ENCODE measurements around the gene GGPS1.

The GGPS1 gene

DNA sequence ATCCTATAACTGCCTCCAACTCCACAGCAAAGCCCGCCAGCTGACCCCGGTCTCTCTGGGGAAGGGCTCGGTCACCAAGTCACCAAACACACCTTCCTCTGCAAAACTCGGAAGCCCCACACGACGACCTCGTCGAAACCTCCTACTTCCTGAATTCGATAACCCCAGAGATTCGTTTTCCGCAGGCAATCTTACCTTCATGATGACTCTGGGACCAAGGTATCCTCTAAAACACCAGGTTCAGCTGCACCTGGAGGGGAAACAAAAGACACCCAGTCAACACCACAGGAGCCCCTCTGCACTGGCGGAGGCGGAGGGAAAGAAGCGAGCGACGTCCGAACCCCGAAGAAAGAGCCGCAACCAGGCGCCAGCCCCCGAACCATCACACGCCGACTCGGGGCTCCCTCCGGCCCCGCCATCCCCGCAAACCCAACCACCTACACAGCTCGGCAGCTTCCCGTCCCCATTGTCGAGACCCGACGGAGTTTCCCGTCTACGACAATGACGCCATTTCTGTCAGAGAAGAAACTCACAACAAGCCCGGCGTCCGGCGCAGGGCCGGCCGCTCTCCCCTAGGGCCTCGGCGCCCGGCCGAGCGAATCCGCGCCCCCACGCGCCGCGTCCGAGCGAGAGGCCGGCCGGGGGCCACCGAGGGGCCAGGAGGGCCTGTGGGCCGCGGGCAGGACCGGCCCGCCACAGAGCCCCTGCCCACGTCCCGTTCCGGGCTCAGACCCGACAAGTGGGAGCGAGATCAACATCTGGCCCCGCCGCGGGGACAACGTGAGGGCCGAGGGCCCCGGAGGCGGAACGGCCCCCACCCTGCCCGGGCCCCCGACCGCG lies 1.4 kb upstream of the GGPS1 start:
- TF ChIP-seq, protein P1, sequence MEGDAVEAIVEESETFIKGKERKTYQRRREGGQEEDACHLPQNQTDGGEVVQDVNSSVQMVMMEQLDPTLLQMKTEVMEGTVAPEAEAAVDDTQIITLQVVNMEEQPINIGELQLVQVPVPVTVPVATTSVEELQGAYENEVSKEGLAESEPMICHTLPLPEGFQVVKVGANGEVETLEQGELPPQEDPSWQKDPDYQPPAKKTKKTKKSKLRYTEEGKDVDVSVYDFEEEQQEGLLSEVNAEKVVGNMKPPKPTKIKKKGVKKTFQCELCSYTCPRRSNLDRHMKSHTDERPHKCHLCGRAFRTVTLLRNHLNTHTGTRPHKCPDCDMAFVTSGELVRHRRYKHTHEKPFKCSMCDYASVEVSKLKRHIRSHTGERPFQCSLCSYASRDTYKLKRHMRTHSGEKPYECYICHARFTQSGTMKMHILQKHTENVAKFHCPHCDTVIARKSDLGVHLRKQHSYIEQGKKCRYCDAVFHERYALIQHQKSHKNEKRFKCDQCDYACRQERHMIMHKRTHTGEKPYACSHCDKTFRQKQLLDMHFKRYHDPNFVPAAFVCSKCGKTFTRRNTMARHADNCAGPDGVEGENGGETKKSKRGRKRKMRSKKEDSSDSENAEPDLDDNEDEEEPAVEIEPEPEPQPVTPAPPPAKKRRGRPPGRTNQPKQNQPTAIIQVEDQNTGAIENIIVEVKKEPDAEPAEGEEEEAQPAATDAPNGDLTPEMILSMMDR (IDR thresholded peaks at IDR 0.05; ENCODE audit: low read depth, low read length) = no peak
- peak overlapping the region; percentile 85 to 95 for H3K4me3 ChIP-seq (replicated peaks in 1 of 2; ENCODE audit: low read depth in 2 of 2, low read length in 2 of 2)
- peak; percentile 15 to 36 for DNase-seq (ENCODE audit: low read depth in 2 of 2)

DNA sequence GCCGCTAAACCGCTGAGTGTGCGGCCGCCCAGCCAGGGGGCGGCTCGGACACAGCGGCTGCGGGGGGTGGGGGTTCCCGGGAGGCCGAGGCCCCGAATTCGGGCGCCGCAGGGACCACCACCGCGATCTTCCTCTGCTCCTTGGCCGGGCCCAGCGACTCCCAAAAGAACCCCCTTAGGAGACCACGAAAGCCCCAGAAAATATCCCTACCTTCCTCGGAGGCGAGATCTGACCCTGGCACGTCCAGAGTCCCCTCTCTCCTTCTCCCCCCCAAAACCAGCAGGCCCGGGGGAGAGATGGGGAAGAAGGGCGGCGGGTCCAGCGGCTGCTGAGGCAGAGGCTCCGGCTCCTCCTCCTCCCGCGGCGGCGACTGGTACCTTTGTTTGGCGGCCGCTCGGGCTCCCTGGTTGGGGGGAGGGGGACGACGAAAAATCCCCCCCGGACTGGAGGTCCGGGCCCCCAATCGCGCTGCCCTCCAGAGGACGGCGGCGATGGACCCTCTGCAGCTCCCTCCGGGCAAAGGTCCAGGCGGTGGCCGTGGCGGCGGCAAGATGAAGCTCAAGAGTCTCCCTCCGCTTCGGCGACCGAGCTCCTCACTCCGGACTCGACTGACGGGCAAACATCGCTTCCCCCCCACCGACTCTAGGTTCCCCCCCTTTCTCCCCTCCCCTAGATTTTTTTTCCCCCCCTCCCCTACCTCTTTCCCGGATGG lies 655 bp upstream of the GGPS1 start, which contains the start of gene ARID4B:
TSS of gene ARID4B (minus strand) at position 621 of the 712 bp plus-strand sequence. CDS start 1,260 bp downstream, outside the sequence.
- no peak for DNase-seq (ENCODE audit: low read depth in 2 of 2)
- H3K4me3 ChIP-seq (replicated peaks in 1 of 2; ENCODE audit: low read depth in 2 of 2, low read length in 2 of 2) = peak within 1 kb of the TSS; percentile 85 to 95
- TF ChIP-seq, protein P1 (IDR thresholded peaks at IDR 0.05; ENCODE audit: low read depth, low read length) = no peak

DNA sequence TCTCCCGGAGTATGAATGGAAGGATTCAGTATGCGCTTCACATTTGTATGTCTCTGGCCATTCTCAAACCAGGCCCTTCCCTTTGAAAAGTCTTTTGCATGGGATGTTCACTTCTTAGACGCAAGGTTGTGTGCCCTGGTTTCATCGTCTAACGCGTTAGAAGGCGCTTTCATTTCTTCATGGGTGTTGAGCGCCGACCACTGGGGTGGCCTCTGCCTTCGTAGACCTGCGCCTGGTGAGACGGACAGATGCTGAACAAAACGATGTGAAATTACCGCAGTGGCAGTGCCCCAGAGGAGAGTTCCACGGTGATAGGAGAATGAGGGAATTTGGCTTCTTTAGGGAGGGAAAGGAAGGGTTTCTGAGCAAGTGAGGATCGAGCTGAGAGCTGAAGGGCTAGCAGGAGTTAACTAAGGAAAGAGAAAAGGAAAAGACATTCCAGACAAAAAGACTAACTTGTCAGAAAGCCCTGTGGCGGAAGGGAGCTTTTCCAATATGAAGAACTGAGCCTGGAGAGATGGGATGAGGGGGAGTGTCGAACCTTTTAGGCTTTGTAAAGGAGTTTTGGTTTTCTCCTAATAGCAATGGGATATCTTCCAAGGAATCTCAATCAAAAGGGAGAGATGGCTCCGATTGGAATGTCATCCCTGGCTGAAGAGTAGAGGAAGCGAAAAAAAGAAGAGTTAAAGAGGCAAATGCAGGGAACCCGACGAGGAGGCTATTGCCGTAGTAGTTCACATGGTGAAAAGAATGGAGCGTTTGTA lies 951 bp downstream of the GGPS1 start:
- H3K4me3 ChIP-seq (replicated peaks in 1 of 2; ENCODE audit: low read depth in 2 of 2, low read length in 2 of 2) = peak overlapping the region; percentile 58 to 67
- TF ChIP-seq, protein P1 (IDR thresholded peaks at IDR 0.05; ENCODE audit: low read depth, low read length) = no peak
- peak; percentile 43 to 63 for DNase-seq (ENCODE audit: low read depth in 2 of 2)

DNA sequence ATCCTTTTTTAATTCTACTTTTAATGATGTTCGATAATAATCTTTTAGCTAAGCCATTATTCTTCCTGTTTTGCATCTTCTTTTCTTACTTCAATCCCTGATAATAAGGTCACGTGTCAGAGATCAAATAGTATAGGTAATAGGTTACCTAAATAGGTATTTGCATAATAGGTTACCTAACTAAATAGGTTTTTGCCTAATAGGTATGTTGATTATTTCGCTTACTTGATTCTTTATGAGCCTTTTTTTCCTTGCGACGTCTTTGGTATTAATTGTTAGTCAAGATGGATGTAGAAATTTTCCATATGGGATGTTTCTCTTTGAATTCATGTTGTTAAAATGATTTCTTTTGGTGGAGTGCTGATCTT lies 2.5 kb downstream of the GGPS1 start:
- DNase-seq (ENCODE audit: low read depth in 2 of 2) = no peak
- TF ChIP-seq, protein P1 (IDR thresholded peaks at IDR 0.05; ENCODE audit: low read depth, low read length) = no peak
- H3K4me3 ChIP-seq (replicated peaks in 1 of 2; ENCODE audit: low read depth in 2 of 2, low read length in 2 of 2) = no peak overlapping the region

DNA sequence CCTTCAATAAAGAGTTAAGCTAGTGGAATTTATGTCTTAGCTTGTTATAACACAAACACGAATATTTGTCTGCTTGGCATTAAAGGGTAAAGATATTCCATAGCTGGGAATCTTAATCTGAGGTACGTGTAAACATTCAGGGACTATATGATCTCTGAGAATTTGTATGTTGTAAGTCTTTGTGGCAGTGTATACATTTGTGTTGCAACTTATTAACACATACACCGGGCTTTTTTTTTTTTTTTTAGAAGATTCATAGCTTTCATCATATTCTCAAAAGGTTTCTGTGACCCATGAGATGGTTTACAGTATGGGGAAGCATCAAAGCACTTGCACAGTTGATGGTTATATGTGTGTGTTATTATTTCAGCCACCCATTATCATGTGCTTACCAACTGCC lies 3.0 kb downstream of the GGPS1 start:
- TF ChIP-seq, protein P1 (IDR thresholded peaks at IDR 0.05; ENCODE audit: low read depth, low read length) = no peak
- DNase-seq (ENCODE audit: low read depth in 2 of 2) = no peak
- no peak overlapping the region for H3K4me3 ChIP-seq (replicated peaks in 1 of 2; ENCODE audit: low read depth in 2 of 2, low read length in 2 of 2)

DNA sequence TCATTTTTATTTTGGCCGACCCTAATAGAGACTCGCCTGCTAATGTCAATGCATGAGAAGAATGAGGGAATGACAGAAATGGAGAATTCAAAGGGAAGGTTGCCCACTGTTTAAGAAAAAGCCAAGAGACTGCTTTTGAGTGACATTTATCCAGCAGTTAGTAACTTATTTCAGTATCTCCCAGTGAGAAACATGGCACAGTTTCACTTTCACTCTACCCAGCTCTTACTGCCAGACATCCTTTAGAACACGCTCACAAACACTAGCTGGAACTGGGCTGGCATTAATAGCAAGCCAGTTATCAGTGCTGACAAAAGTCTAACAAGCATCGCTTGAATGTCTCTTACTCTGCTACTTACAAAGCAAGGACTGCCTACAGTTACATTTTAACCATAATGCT lies 8.5 kb downstream of the GGPS1 start:
- H3K4me3 ChIP-seq (replicated peaks in 1 of 2; ENCODE audit: low read depth in 2 of 2, low read length in 2 of 2) = no peak overlapping the region
- DNase-seq (ENCODE audit: low read depth in 2 of 2) = peak in 1 of 2 donors; percentile 38
- TF ChIP-seq, protein P1 (IDR thresholded peaks at IDR 0.05; ENCODE audit: low read depth, low read length) = no peak

Data from cardiac fibroblast (primary cell).